ENCODE measurements around the gene CD96.

CD96 gene

GRCh38 chr3:111590143-111590491 is 48.1 kb downstream of the CD96 start:
- no peak overlapping the region for H3K4me3 ChIP-seq (ENCODE audit: low read length)
- no peak for TF ChIP-seq CTCF (IDR thresholded peaks at IDR 0.05; ENCODE audit: insufficient read depth, low read depth, low read length, missing control alignments)
- peak; percentile 71 for DNase-seq (ENCODE audit: low read depth)

GRCh38 chr3:111591555-111591954 is 49.6 kb downstream of the CD96 start:
- TF ChIP-seq CTCF (IDR thresholded peaks at IDR 0.05; ENCODE audit: insufficient read depth, low read depth, low read length, missing control alignments): no peak
- DNase-seq (ENCODE audit: low read depth): no peak
- H3K4me3 ChIP-seq (ENCODE audit: low read length): no peak overlapping the region

GRCh38 chr3:111592143-111592542 is 50.1 kb downstream of the CD96 start:
- DNase-seq (ENCODE audit: low read depth): no peak
- no peak for TF ChIP-seq CTCF (IDR thresholded peaks at IDR 0.05; ENCODE audit: insufficient read depth, low read depth, low read length, missing control alignments)
- no peak overlapping the region for H3K4me3 ChIP-seq (ENCODE audit: low read length)

- peak; percentile 32 for DNase-seq (ENCODE audit: low read depth)
- H3K4me3 ChIP-seq (ENCODE audit: low read length): peak overlapping the region; percentile 3
- TF ChIP-seq CTCF (IDR thresholded peaks at IDR 0.05; ENCODE audit: insufficient read depth, low read depth, low read length, missing control alignments): no peak
These were observed 50.9 kb downstream of the CD96 start for GRCh38 chr3:111592936-111593335.

GRCh38 chr3:111593666-111594065 is 51.7 kb downstream of the CD96 start:
- peak overlapping the region; percentile 2 for H3K4me3 ChIP-seq (ENCODE audit: low read length)
- TF ChIP-seq CTCF (IDR thresholded peaks at IDR 0.05; ENCODE audit: insufficient read depth, low read depth, low read length, missing control alignments): no peak
- DNase-seq (ENCODE audit: low read depth): no peak

- no peak overlapping the region for H3K4me3 ChIP-seq (ENCODE audit: low read length)
- TF ChIP-seq CTCF (IDR thresholded peaks at IDR 0.05; ENCODE audit: insufficient read depth, low read depth, low read length, missing control alignments): no peak
- peak; percentile 89 for DNase-seq (ENCODE audit: low read depth)
These were observed 52.2 kb downstream of the CD96 start for GRCh38 chr3:111594205-111594604.

- TF ChIP-seq CTCF (IDR thresholded peaks at IDR 0.05; ENCODE audit: insufficient read depth, low read depth, low read length, missing control alignments): no peak
- no peak for DNase-seq (ENCODE audit: low read depth)
- peak overlapping the region; percentile 1 for H3K4me3 ChIP-seq (ENCODE audit: low read length)
These were observed 52.8 kb downstream of the CD96 start for GRCh38 chr3:111594781-111595180.

Measured in epithelial cell of esophagus (primary cell).